Measurements from ENCODE around the gene KCTD5. TPM values are rescaled to one million over a fixed set of nuclear protein-coding genes. Genes with fewer than 3 reads are reported as not detected.

KCTD5 gene
- total and polyA plus RNA-seq, 9 of the 15 experiments (the other 6 are each of a cell fraction or from before 2014, with no cell fraction given) = 0.73 to 58.3 (median 32.3) TPM

- TF ChIP-seq MLX (CRISPR knock-in tag; conservative IDR thresholded peaks at IDR 0.05) = no peak
- no peak for TF ChIP-seq HMG20A (CRISPR knock-in tag; conservative IDR thresholded peaks at IDR 0.05)
- TF ChIP-seq SMARCE1 (IDR thresholded peaks at IDR 0.05) = 0 out of 2 replicates have a peak, but pooled peaks have one; percentile 3
- TF ChIP-seq MCM7 (IDR thresholded peaks at IDR 0.05) = no peak
- TF ChIP-seq RHOXF2B (CRISPR knock-in tag; conservative IDR thresholded peaks at IDR 0.05) = no peak
- TF ChIP-seq IRF1 (CRISPR knock-in tag; IDR thresholded peaks at IDR 0.05; ENCODE audit: borderline replicate concordance) = no peak
- TF ChIP-seq ZBTB12 (CRISPR knock-in tag; IDR thresholded peaks at IDR 0.05) = peak; percentile 84
- TF ChIP-seq NKRF (IDR thresholded peaks at IDR 0.05; ENCODE audit: borderline replicate concordance) = peak; percentile 84; the same call in 1 of the 2 replicates
- peak; percentile 85 for TF ChIP-seq RB1 (IDR thresholded peaks at IDR 0.05; ENCODE audit: low read depth)
- TF ChIP-seq MEIS2 (IDR thresholded peaks at IDR 0.05; ENCODE audit: partially characterized antibody) = no peak
- no peak for TF ChIP-seq ZNF785 (CRISPR knock-in tag; IDR thresholded peaks at IDR 0.05)
- peak in 1 of 2 experiments; percentile 34; a peak in 1 of 4 replicates for TF ChIP-seq SRF (CRISPR knock-in tag; IDR thresholded peaks at IDR 0.05)
- TF ChIP-seq ZNF253 (CRISPR knock-in tag; conservative IDR thresholded peaks at IDR 0.05) = no peak
- peak; percentile 96 for TF ChIP-seq ELF2 (CRISPR knock-in tag; IDR thresholded peaks at IDR 0.05)
- TF ChIP-seq CHD1 (IDR thresholded peaks at IDR 0.05; ENCODE audit: low read length) = no peak
- no peak for TF ChIP-seq ATF2 (CRISPR knock-in tag; IDR thresholded peaks at IDR 0.05)
- no peak for TF ChIP-seq POLR3G (IDR thresholded peaks at IDR 0.05; ENCODE audit: extremely low read depth, insufficient read length, insufficient replicate concordance)
- TF ChIP-seq DNMT1 (IDR thresholded peaks at IDR 0.05) = no peak
- peak; percentile 98 for TF ChIP-seq PHF20 (IDR thresholded peaks at IDR 0.05; ENCODE audit: partially characterized antibody)
- no peak for TF ChIP-seq E2F5 (CRISPR knock-in tag; IDR thresholded peaks at IDR 0.05)
Measured at GRCh38 chr16:2682209-2683021, at the start of gene KCTD5 (continued).
